ENCODE results near the gene TNC.

DNA sequence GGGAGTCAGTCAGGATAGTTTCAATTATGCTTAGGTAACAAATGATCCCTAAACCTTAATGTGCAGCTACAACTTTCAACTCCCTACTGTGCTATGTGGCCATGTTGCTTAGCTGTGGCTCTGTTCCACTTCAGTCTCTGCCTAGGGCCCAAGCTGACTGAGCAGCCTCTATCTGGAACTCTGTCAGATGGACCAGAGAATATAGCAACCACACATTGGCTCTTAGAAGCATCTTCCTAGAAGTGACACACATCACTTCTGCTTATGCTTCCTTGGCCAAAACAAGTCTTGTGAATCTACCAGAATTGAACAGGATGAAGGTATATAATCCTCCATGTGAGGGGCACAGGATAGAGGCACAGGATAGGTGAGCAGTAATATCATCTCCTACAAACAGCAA, 36.7 kb upstream of the TNC start:
- TF ChIP-seq, protein P1, sequence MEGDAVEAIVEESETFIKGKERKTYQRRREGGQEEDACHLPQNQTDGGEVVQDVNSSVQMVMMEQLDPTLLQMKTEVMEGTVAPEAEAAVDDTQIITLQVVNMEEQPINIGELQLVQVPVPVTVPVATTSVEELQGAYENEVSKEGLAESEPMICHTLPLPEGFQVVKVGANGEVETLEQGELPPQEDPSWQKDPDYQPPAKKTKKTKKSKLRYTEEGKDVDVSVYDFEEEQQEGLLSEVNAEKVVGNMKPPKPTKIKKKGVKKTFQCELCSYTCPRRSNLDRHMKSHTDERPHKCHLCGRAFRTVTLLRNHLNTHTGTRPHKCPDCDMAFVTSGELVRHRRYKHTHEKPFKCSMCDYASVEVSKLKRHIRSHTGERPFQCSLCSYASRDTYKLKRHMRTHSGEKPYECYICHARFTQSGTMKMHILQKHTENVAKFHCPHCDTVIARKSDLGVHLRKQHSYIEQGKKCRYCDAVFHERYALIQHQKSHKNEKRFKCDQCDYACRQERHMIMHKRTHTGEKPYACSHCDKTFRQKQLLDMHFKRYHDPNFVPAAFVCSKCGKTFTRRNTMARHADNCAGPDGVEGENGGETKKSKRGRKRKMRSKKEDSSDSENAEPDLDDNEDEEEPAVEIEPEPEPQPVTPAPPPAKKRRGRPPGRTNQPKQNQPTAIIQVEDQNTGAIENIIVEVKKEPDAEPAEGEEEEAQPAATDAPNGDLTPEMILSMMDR (IDR thresholded peaks at IDR 0.05), result no peak
- no peak for TF ChIP-seq POLR2A (IDR thresholded peaks at IDR 0.05)

All from lower leg skin (tissue), 3 donors.